Gastroesophageal sphincter (tissue), 2 donors: Measurements from ENCODE around the gene RSPH3.

Experiments
- EP300 ChIP-seq: sonication (generic); formaldehyde crosslinking; IDR thresholded peaks from one replicate; pipeline ENCODE4 v1.6.1; 2017; ENCODE audit warnings: antibody characterized with exemption, mild to moderate bottlenecking
- POLR2A ChIP-seq, 2 donors: fragments of 450-650 bp; IDR thresholded peaks; one replicate each; pipeline ENCODE4 v1.6.1; 2017; ENCODE audit warnings: antibody characterized with exemption in 2 of 2, mild to moderate bottlenecking in 2 of 2, moderate library complexity in 1 of 2

DNA sequence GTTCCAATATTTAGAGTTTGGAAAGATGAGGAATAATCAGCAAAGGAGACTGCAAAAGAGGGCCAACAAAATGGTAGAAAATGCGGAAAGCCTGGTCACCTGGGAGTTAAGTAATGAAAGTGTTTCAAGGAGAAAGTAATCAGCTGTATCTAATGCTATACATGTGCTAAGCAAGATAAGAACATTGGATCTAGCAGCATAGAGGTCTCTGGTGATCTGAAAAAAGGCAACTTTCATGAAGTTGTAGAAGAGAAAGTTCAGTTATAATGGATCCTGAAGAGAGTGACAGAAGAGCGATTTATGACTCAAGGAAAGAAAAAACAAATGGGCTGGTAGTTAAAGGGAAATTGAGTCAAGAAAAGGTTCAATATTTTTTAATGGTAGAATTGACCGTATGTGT, 4.6 kb upstream of the RSPH3 start:
- TF ChIP-seq EP300 (no peak), POLR2A (IDR thresholded peaks at IDR 0.05) (no peak)
